ENCODE results near the gene ADGRG6. TPM values are rescaled to one million over a fixed set of nuclear protein-coding genes. Genes with fewer than 3 reads are reported as not detected.
"Not testable (repeated sequence)": the region's sequence is repeated elsewhere in the genome, so short reads cannot be mapped to it uniquely, and the experiment has no call there.

Gene ADGRG6
- total RNA-seq, 1 donor from 2014 or later: 3.6 TPM

GRCh38 chr6:142446576-142446975 lies 144.8 kb downstream of the ADGRG6 start:
- no peaks in the 10 kb centered on the region for H3K36me3 ChIP-seq
- H3K4me1 ChIP-seq: no peaks in the 10 kb centered on the region
- no peaks in the 10 kb centered on the region for H3K9me3 ChIP-seq (replicated peaks)
- TF ChIP-seq CTCF (IDR thresholded peaks at IDR 0.05; ENCODE audit: borderline replicate concordance): no peak
- no peak overlapping the region for H3K27ac ChIP-seq (replicated peaks)
- H3K4me3 ChIP-seq: no peak overlapping the region
- DNase-seq: no peak
- intact Hi-C loops (cut with micrococcal nuclease): no loop called here
- H3K27me3 ChIP-seq (ENCODE audit: low read depth): no peaks in the 10 kb centered on the region

GRCh38 chr6:142448091-142448729 lies 146.4 kb downstream of the ADGRG6 start:
- intact Hi-C loops (cut with micrococcal nuclease): no loop called here
- Histone ChIP-seq H3K27ac (replicated peaks) (no peak overlapping the region), H3K9me3 (replicated peaks) (no peaks in the 10 kb centered on the region), H3K4me3 (no peak overlapping the region), H3K27me3 (ENCODE audit: low read depth) (peaks cover 5% of the 10 kb centered on the region), H3K36me3 (no peaks in the 10 kb centered on the region), H3K4me1 (no peaks in the 10 kb centered on the region)
- no peak for TF ChIP-seq CTCF (IDR thresholded peaks at IDR 0.05; ENCODE audit: borderline replicate concordance)
- DNase-seq: no peak

- not testable (repeated sequence) for H3K4me3 ChIP-seq
Measured at GRCh38 chr6:142450856-142451255, 149.0 kb downstream of the ADGRG6 start.

GRCh38 chr6:142452993-142453392 lies 151.2 kb downstream of the ADGRG6 start:
- intact Hi-C loops (cut with micrococcal nuclease): no loop called here
- H3K27ac ChIP-seq (replicated peaks): no peak overlapping the region
- no peak for DNase-seq
- no peaks in the 10 kb centered on the region for H3K9me3 ChIP-seq (replicated peaks)
- H3K27me3 ChIP-seq (ENCODE audit: low read depth): peaks cover 5% of the 10 kb centered on the region
- no peaks in the 10 kb centered on the region for H3K4me1 ChIP-seq
- no peaks in the 10 kb centered on the region for H3K36me3 ChIP-seq
- no peak overlapping the region for H3K4me3 ChIP-seq
- TF ChIP-seq CTCF (IDR thresholded peaks at IDR 0.05; ENCODE audit: borderline replicate concordance): no peak

More at GRCh38 chr6:142450856-142451255, 149.0 kb downstream of the ADGRG6 start:
- H3K36me3 ChIP-seq; H3K9me3 ChIP-seq (replicated peaks); DNase-seq; H3K4me1 ChIP-seq; intact Hi-C loops (cut with micrococcal nuclease); H3K27me3 ChIP-seq (ENCODE audit: low read depth); H3K27ac ChIP-seq (replicated peaks): not testable (repeated sequence)

GRCh38 chr6:142454196-142454595 lies 152.4 kb downstream of the ADGRG6 start:
- intact Hi-C loops (cut with micrococcal nuclease); H3K4me3 ChIP-seq; H3K27ac ChIP-seq (replicated peaks); DNase-seq; H3K4me1 ChIP-seq; H3K9me3 ChIP-seq (replicated peaks); H3K36me3 ChIP-seq; H3K27me3 ChIP-seq (ENCODE audit: low read depth): not testable (repeated sequence)

GRCh38 chr6:142454848-142455247 lies 153.0 kb downstream of the ADGRG6 start:
- H3K36me3 ChIP-seq; H3K27ac ChIP-seq (replicated peaks); DNase-seq; H3K4me3 ChIP-seq; H3K27me3 ChIP-seq (ENCODE audit: low read depth); H3K4me1 ChIP-seq; H3K9me3 ChIP-seq (replicated peaks); intact Hi-C loops (cut with micrococcal nuclease): not testable (repeated sequence)

DNA sequence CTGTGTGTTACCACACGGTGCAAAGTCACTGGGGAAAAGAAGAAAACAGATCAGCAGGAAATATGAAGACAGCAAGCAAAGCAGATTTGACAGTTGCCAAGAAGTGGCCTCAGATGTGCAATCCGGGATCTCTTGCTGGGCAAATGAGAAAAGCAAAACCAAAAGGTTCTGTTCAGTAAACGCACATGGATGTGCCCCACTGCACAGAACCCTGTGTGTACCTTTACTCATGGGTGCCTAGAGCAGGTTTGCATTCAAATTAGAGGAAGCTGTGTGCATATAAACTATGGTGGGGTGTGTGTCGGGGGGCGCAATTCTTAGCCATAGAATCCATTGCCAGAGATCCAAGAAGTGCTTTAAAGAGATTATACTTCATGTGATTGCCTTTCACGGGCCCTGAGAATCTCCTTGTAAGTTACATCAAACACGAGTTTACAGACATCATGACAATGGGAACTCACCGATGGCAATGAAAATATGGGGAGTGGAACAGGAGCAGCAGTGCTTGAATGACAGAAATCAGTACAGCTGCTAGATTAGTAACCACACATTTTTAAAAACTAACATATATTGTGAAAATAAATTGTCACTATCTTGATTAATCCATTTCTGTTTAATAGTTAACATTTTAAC lies 154.3 kb downstream of the ADGRG6 start:
- Histone ChIP-seq H3K27ac (replicated peaks) (no peak overlapping the region), H3K4me3 (no peak overlapping the region), H3K4me1 (no peaks in the 10 kb centered on the region), H3K9me3 (replicated peaks) (no peaks in the 10 kb centered on the region), H3K27me3 (ENCODE audit: low read depth) (peaks cover 5% of the 10 kb centered on the region), H3K36me3 (no peaks in the 10 kb centered on the region)
- intact Hi-C loops (cut with micrococcal nuclease): no loop called here
- no peak for TF ChIP-seq CTCF (IDR thresholded peaks at IDR 0.05; ENCODE audit: borderline replicate concordance)
- no peak for DNase-seq

Data from left ventricle myocardium inferior (tissue), 1 donor.